Left ventricle myocardium inferior (tissue), 1 donor: Measurements from ENCODE around the gene MAX. TPM values are rescaled to one million over a fixed set of nuclear protein-coding genes. Genes with fewer than 3 reads are reported as not detected.

Experiments used
- DNase-seq: peaks from one replicate; pipeline ENCODE4 v3.0.0-alpha.2; 2020
- H3K27ac ChIP-seq: fragments of 200-600 bp; replicated peaks from 2 replicates; pipeline ENCODE4 v1.8.0; 2021
- H3K27me3 ChIP-seq: fragments of 200-600 bp; 2 replicates; pipeline ENCODE4 v1.8.0; 2021; ENCODE audit warnings: low read depth
- H3K36me3 ChIP-seq: fragments of 200-600 bp; 2 replicates; pipeline ENCODE4 v1.8.0; 2021
- H3K4me1 ChIP-seq: fragments of 200-600 bp; 2 replicates; pipeline ENCODE4 v1.8.0; 2021
- H3K4me3 ChIP-seq: fragments of 200-600 bp; 2 replicates; pipeline ENCODE4 v1.8.0; 2021; ENCODE audit warnings: mild to moderate bottlenecking, moderate library complexity
- H3K9me3 ChIP-seq: fragments of 200-600 bp; replicated peaks from 2 replicates; pipeline ENCODE4 v1.8.0; 2021
- intact Hi-C: fragments of 100-400 bp; cut with micrococcal nuclease; formaldehyde crosslinking; loops from one replicate; pipeline ENCODE4 v1.11.0; 2022
- total RNA-seq: library from RNA; stranded (reverse); fragmentation: NEBNext Ultra II Directional; extraction: Animal tissue kit (Norgen Biotek cat#: 25700); gene quantifications from one replicate; pipeline ENCODE4 v1.2.1, GENCODE V29; 2021
- TF ChIP-seq, protein P1 (sequence below): fragments of 200-600 bp; IDR thresholded peaks from 2 replicates; pipeline ENCODE4 v1.8.0; 2021; ENCODE audit warnings: antibody characterized with exemption, mild to moderate bottlenecking, borderline replicate concordance
- donor health status: DM: no; HTN: yes; CAD: no; lungs with severe emphysema.

Gene MAX
- total RNA-seq, 1 donor from 2014 or later: 81.9 TPM

- intact Hi-C loops: no loop called here
- Histone ChIP-seq H3K4me3 (no peak overlapping the region), H3K4me1 (no peaks in the 10 kb centered on the region), H3K27ac (no peak overlapping the region), H3K27me3 (no peaks in the 10 kb centered on the region), H3K36me3 (no peaks in the 10 kb centered on the region), H3K9me3 (no peaks in the 10 kb centered on the region)
- TF ChIP-seq, protein P1, sequence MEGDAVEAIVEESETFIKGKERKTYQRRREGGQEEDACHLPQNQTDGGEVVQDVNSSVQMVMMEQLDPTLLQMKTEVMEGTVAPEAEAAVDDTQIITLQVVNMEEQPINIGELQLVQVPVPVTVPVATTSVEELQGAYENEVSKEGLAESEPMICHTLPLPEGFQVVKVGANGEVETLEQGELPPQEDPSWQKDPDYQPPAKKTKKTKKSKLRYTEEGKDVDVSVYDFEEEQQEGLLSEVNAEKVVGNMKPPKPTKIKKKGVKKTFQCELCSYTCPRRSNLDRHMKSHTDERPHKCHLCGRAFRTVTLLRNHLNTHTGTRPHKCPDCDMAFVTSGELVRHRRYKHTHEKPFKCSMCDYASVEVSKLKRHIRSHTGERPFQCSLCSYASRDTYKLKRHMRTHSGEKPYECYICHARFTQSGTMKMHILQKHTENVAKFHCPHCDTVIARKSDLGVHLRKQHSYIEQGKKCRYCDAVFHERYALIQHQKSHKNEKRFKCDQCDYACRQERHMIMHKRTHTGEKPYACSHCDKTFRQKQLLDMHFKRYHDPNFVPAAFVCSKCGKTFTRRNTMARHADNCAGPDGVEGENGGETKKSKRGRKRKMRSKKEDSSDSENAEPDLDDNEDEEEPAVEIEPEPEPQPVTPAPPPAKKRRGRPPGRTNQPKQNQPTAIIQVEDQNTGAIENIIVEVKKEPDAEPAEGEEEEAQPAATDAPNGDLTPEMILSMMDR: no peak
- no peak for DNase-seq
Measured at GRCh38 chr14:65110525-65110924, 8.2 kb upstream of the MAX start.

- intact Hi-C loops: no loop called here
- Histone ChIP-seq H3K27me3 (no peaks in the 10 kb centered on the region), H3K4me1 (no peaks in the 10 kb centered on the region), H3K27ac (no peak overlapping the region), H3K36me3 (no peaks in the 10 kb centered on the region), H3K4me3 (no peak overlapping the region), H3K9me3 (no peaks in the 10 kb centered on the region)
- TF ChIP-seq, protein P1: no peak
- DNase-seq: no peak
Measured at GRCh38 chr14:65109357-65109756, 7.0 kb upstream of the MAX start.

DNA sequence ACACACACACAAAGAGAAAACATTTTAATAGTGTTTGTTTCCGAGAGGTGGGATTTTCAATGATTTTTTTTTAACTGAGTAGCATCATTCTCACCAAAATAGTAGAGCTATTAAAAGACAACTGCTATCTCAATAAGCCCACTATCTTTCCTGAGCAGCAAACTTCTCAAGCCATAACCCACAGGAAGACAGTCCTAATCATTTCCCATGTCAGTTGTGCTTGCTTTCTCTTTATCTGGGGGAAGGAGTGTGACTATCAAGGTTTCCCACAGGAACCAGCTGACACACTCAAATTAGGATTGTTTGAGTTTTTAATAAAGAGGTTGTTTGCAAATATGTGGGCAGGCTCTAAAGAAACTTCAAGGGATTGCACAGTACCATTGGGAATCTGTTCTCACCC is 4.9 kb upstream of the MAX start:
- H3K4me3 ChIP-seq: no peak overlapping the region
- H3K27me3 ChIP-seq: no peaks in the 10 kb centered on the region
- no peak overlapping the region for H3K27ac ChIP-seq
- intact Hi-C loops: no loop called here
- DNase-seq: no peak
- no peaks in the 10 kb centered on the region for H3K36me3 ChIP-seq
- H3K9me3 ChIP-seq: no peaks in the 10 kb centered on the region
- peaks cover 8% of the 10 kb centered on the region for H3K4me1 ChIP-seq
- TF ChIP-seq, protein P1: no peak

DNA sequence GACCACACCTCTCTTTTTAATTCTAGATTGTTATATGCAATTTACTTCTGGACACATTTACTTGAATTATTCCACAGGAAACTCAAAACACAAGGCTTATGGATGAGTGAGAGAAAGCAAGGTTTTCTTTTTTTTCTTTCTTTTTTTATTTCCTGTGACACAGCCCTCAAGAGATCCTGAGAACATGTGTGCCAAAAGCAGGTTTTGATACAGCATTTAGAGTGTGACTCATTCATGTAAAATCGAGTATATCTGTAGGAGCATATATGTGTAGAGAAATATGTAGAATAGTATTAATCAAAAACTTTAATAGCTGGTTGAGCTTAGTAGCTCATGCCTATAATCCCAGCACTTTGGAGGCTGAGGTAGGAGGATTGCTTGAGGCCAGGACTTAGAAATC is 4.4 kb upstream of the MAX start:
- no peaks in the 10 kb centered on the region for H3K27me3 ChIP-seq
- no peak overlapping the region for H3K27ac ChIP-seq
- H3K4me3 ChIP-seq: no peak overlapping the region
- H3K9me3 ChIP-seq: no peaks in the 10 kb centered on the region
- DNase-seq: no peak
- intact Hi-C loops: no loop called here
- peaks cover 12% of the 10 kb centered on the region for H3K4me1 ChIP-seq
- TF ChIP-seq, protein P1: no peak
- no peaks in the 10 kb centered on the region for H3K36me3 ChIP-seq

- Histone ChIP-seq H3K36me3 (no peaks in the 10 kb centered on the region), H3K4me3 (no peak overlapping the region), H3K9me3 (no peaks in the 10 kb centered on the region), H3K27me3 (no peaks in the 10 kb centered on the region), H3K4me1 (peaks cover 17% of the 10 kb centered on the region), H3K27ac (no peak overlapping the region)
- DNase-seq: no peak
- intact Hi-C loops: no loop called here
- TF ChIP-seq, protein P1: no peak
Measured at GRCh38 chr14:65106316-65106715, 4.0 kb upstream of the MAX start.

DNA sequence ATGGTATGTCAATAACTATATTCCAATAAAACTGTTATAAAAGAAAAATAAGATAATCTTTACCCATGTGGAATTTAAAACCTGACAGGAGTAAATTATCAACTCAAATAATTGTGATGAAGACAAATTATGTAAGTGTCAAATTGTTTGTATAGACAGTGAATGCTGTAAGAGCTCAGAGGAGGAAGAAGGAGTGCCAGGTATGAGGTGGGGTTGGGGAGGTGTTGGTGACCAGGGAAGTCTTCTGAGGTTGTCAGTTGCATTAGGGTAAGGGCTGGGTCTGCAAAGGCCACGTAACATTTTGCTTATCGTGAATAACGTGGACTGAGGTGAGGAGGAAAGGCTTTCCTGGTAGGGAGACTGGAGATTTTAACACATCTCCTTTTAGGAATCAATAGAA is 2.5 kb upstream of the MAX start:
- H3K27me3 ChIP-seq: no peaks in the 10 kb centered on the region
- TF ChIP-seq, protein P1: no peak
- no peak overlapping the region for H3K27ac ChIP-seq
- no peak overlapping the region for H3K4me3 ChIP-seq
- DNase-seq: no peak
- H3K4me1 ChIP-seq: peaks cover 32% of the 10 kb centered on the region
- H3K9me3 ChIP-seq: no peaks in the 10 kb centered on the region
- intact Hi-C loops: no loop called here
- no peaks in the 10 kb centered on the region for H3K36me3 ChIP-seq
